GM11168 (cell line): ENCODE data around the gene CABP4.
"Not testable (repeated sequence)": the region's sequence is repeated elsewhere in the genome, so short reads cannot be mapped to it uniquely, and the experiment has no call there.

Experiments
- in situ Hi-C: fragments of 300-500 bp; cut with MboI; formaldehyde crosslinking; loops from one replicate; pipeline ENCODE4 v1.12.0; 2022; ENCODE audit warnings: low sequenced_read_pairs; ENCODE audit not compliant: unreplicated experiment

The CABP4 gene

GRCh38 chr11:67470337-67471002 lies 15.3 kb downstream of the CABP4 start:
- in situ Hi-C loops, result no loop called here

GRCh38 chr11:67472882-67473281 lies 17.7 kb downstream of the CABP4 start:
- in situ Hi-C loops, result no loop called here

- in situ Hi-C loops, result not testable (repeated sequence)
Observed at GRCh38 chr11:67476692-67477091, 21.5 kb downstream of the CABP4 start.

- in situ Hi-C loops, result not testable (repeated sequence)
Observed at GRCh38 chr11:67477344-67478050, 22.3 kb downstream of the CABP4 start.

GRCh38 chr11:67482275-67482826 lies 27.2 kb downstream of the CABP4 start:
- in situ Hi-C loops, result no loop called here

GRCh38 chr11:67482827-67483798 lies 28.0 kb downstream of the CABP4 start, which contains the start of gene AIP:
Gene AIP, plus strand, starts transcription at chr11:67483026. Its CDS starts 133 bp downstream, at chr11:67483159.
- in situ Hi-C loops, result no loop called here

GRCh38 chr11:67483831-67484665 lies 28.9 kb downstream of the CABP4 start:
- in situ Hi-C loops, result no loop called here

GRCh38 chr11:67484847-67485311 lies 29.7 kb downstream of the CABP4 start:
- in situ Hi-C loops, result no loop called here

- in situ Hi-C loops, result not testable (repeated sequence)
Observed at GRCh38 chr11:67485873-67486361, 30.8 kb downstream of the CABP4 start.

- in situ Hi-C loops, result no loop called here
Observed at GRCh38 chr11:67486481-67487195, 31.5 kb downstream of the CABP4 start.

- in situ Hi-C loops, result no loop called here
Observed at GRCh38 chr11:67489203-67489884, 34.2 kb downstream of the CABP4 start.

- in situ Hi-C loops, result no loop called here
Observed at GRCh38 chr11:67489885-67490726, 35.0 kb downstream of the CABP4 start.

GRCh38 chr11:67490727-67491065 lies 35.5 kb downstream of the CABP4 start:
- in situ Hi-C loops, result no loop called here

- in situ Hi-C loops, result no loop called here
Observed at GRCh38 chr11:67491276-67492068, 36.3 kb downstream of the CABP4 start.

GRCh38 chr11:67492069-67492727 lies 37.0 kb downstream of the CABP4 start:
- in situ Hi-C loops, result no loop called here
